Adrenal gland (tissue), 12 donors: Measurements from ENCODE around the gene CACNA1E. TPM values are rescaled to one million over a fixed set of nuclear protein-coding genes. Genes with fewer than 3 reads are reported as not detected.

Experiments used
- DNase-seq, 7 donors: peaks; one replicate each; pipeline ENCODE4 v3.0.0-alpha.2; 2019 to 2020
- H3K27ac ChIP-seq, 5 donors: fragments of 200-600 bp; sonication (generic) in 4 of 5; 1 replicate in 3 of 5; 2 replicates in 2 of 5; pipeline versions ENCODE4 v1.5.1 to v1.8.0; 2016 to 2020; ENCODE audit warnings: mild to moderate bottlenecking in 1 of 5
- H3K27me3 ChIP-seq: fragments of 200-600 bp; 2 replicates; pipeline ENCODE4 v1.8.0; 2021
- H3K36me3 ChIP-seq, 2 donors: fragments of 200-600 bp; replicated peaks in 1 of 2; 1 replicate in 1 of 2; 2 replicates in 1 of 2; pipeline versions ENCODE4 v1.5.1 to v1.8.0; 2018 to 2022
- H3K4me1 ChIP-seq, 2 donors: fragments of 200-600 bp; replicated peaks in 1 of 2; 1 replicate in 1 of 2; 2 replicates in 1 of 2; pipeline versions ENCODE4 v1.5.1 to v1.8.0; 2018 to 2021
- H3K4me3 ChIP-seq, 4 donors: fragments of 200-600 bp; sonication (generic) in 3 of 4; one replicate each; pipeline ENCODE4 v1.5.1; 2016 to 2018
- H3K9me3 ChIP-seq, 3 donors: fragments of 200-600 bp; sonication (generic) in 1 of 3; replicated peaks in 1 of 3; 1 replicate in 2 of 3; 2 replicates in 1 of 3; pipeline versions ENCODE4 v1.5.1 to v1.8.0; 2016 to 2021
- CTCF ChIP-seq, 6 experiments: fragments of 450-650 bp in 4 of 6; fragments of 200-600 bp in 2 of 6; sonication (generic) in 1 of 6; IDR thresholded peaks; 1 replicate in 5 of 6; 2 replicates in 1 of 6; pipeline versions ENCODE4 v1.5.1 to v1.8.0; 2016 to 2021; ENCODE audit warnings: antibody characterized with exemption in 6 of 6, mild to moderate bottlenecking in 2 of 6, moderate library complexity in 1 of 6
- POLR2A ChIP-seq, 2 donors: fragments of 450-650 bp; IDR thresholded peaks; one replicate each; pipeline ENCODE4 v1.6.1; 2017; ENCODE audit warnings: antibody characterized with exemption in 2 of 2, mild to moderate bottlenecking in 2 of 2, moderate library complexity in 1 of 2
- WGBS, 4 donors: extraction: QIAGEN DNeasy Blood & Tissue Kit in 2 of 4; methylation state at CpG; one replicate each; pipeline versions ENCODE4 v1.1.5 to v1.1.7; 2013 to 2017; 5-methylcytosine and 5-hydroxymethylcytosine counted together
- intact Hi-C, 2 donors: fragments of 100-400 bp; cut with DNase I; formaldehyde crosslinking; loops; one replicate each; pipeline versions ENCODE4 v1.14.1 to v1.15.0; 2022 to 2023
- polyA plus RNA-seq, 3 donors: library from polyadenylated mRNA; stranded (reverse); fragments of 200-250 nt in 2 of 3; fragments of 350-450 nt in 1 of 3; fragmentation: Illumina TruSeq in 1 of 3; extraction: RNeasy Lipid Tissue Mini Kit (QIAGEN cat#74804) in 1 of 3; gene quantifications; one replicate each; pipeline ENCODE4 v1.2.3, GENCODE V29; 2013 to 2014
- total RNA-seq, 9 donors: library from RNA; depleted of rRNA in 4 of 9; stranded (reverse); fragments of >200 nt in 4 of 9; fragments of 120-200 nt in 1 of 9; fragmentation: NEBNext Ultra II Directional in 1 of 9; extraction: Animal tissue kit (Norgen Biotek cat#: 25700) in 1 of 9; gene quantifications; one replicate each; pipeline versions ENCODE4 v1.1.0 to v1.2.4, GENCODE V29; 2013 to 2023
- donor health status: healthy with polysubstance abuse.
- donor health status: Bipolar disorder and iron deficiency.
- donor health status: DM: yes; HTN: yes; CAD: no.
- donor health status: DM: no; HTN: no; CAD: no.
- donor health status: DM: no; HTN: no; CAD: no.
- donor health status: DM: yes; HTN: yes; CAD: no.

CACNA1E gene
- total and polyA plus RNA-seq, 12 donors, result 0.08 to 3.2 (median 1.3) TPM; not detected in 3

GRCh38 chr1:181789395-181789794 is 306.1 kb downstream of the CACNA1E start:
- H3K4me3 ChIP-seq, result no peak overlapping the region
- no peaks in the 10 kb centered on the region for H3K4me1 ChIP-seq
- no peaks in the 10 kb centered on the region for H3K36me3 ChIP-seq
- TF ChIP-seq CTCF (IDR thresholded peaks at IDR 0.05) (no peak), POLR2A (IDR thresholded peaks at IDR 0.05) (no peak)
- WGBS, 4 donors, result 69 to 79% (median 78%) methylated on average over 2 of the region's 2 CpGs
- no peaks in the 10 kb centered on the region for H3K9me3 ChIP-seq
- no peak for DNase-seq
- H3K27ac ChIP-seq, result no peak overlapping the region
- intact Hi-C loops, result no loop called here
- H3K27me3 ChIP-seq, result no peaks in the 10 kb centered on the region

DNA sequence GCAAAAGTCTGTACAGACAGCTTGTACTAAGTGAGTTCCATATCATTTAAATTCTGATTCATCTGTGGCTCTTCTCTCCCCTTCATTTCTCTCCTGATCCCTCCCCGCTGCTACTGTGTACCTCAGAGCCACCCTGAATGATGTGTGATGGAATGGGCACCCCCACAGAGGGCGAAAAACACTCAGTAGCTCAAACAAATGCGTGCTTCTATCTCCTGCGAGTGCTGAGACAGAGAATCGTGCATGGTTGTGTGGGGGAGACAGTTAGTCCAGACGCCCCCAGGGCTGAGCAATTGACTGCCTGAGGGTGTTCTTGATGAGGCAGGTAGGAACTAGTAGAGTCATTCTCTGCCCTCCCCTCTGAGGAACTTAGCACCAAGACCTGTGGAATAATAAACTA is 308.4 kb downstream of the CACNA1E start:
- no peaks in the 10 kb centered on the region for H3K9me3 ChIP-seq
- H3K27ac ChIP-seq, result no peak overlapping the region
- H3K27me3 ChIP-seq, result no peaks in the 10 kb centered on the region
- no peak for DNase-seq
- no peak overlapping the region for H3K4me3 ChIP-seq
- intact Hi-C loops, result no loop called here
- 67 to 77% (median 70%) methylated on average over 6 of the region's 6 CpGs for WGBS, 4 donors
- no peaks in the 10 kb centered on the region for H3K36me3 ChIP-seq
- no peaks in the 10 kb centered on the region for H3K4me1 ChIP-seq
- TF ChIP-seq POLR2A (IDR thresholded peaks at IDR 0.05), result no peak
- no peak for TF ChIP-seq CTCF (IDR thresholded peaks at IDR 0.05)

DNA sequence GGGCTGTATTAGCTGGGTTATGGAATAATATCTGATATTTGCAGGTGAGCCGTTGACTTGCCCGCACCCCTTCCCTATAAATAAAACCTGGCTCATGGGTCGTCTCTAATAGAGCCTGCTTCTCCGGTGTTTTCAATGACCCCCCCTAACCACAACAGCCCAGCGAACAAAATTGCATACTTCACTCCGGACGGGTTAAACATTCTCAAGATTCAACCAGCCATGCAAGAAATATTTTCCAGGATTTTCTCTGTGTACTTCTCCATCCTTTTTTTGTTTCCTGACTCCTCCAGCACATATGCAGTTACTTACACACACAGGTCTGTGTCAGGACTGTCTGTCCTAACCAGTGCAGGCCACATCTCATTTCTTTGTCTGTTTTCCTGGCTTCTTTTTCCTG is 310.5 kb downstream of the CACNA1E start:
- WGBS, 4 donors, result 56 to 78% (median 74%) methylated on average over 7 of the region's 7 CpGs

DNA sequence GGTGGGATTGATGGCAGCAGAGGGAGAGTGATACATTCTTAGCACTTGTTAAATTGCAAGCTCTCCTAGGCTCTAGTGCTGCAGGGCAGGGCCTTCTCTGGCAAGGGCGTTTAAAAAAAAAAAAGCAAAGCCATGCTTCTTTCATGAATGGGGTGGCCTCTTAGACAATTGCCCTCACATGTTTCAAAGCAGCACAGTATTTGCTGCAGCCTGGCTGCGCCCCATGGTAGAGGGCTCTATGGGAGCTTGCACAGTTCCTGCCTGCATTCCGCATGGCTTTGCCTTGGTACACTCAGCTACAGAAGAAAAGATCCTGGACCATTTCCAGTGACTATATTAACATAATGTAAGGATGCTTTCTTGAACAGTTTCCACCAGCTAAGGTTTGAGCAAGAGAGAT is 311.0 kb downstream of the CACNA1E start:
- TF ChIP-seq POLR2A (IDR thresholded peaks at IDR 0.05), result no peak
- no peak for TF ChIP-seq CTCF (IDR thresholded peaks at IDR 0.05)
- no peak for DNase-seq
- intact Hi-C loops, result no loop called here
- H3K4me1 ChIP-seq, result no peaks in the 10 kb centered on the region
- H3K9me3 ChIP-seq, result no peaks in the 10 kb centered on the region
- H3K4me3 ChIP-seq, result no peak overlapping the region
- H3K36me3 ChIP-seq, result no peaks in the 10 kb centered on the region
- H3K27ac ChIP-seq, result no peak overlapping the region
- H3K27me3 ChIP-seq, result no peaks in the 10 kb centered on the region
- WGBS, 4 donors, result 69 to 78% (median 76%) methylated on average over 3 of the region's 3 CpGs

More for the DNA sequence above, 310.5 kb downstream of the CACNA1E start:
- no peak for TF ChIP-seq CTCF (IDR thresholded peaks at IDR 0.05)
- no peak for TF ChIP-seq POLR2A (IDR thresholded peaks at IDR 0.05)
- no peaks in the 10 kb centered on the region for H3K27me3 ChIP-seq
- no peak overlapping the region for H3K4me3 ChIP-seq
- no peak overlapping the region for H3K27ac ChIP-seq
- no peaks in the 10 kb centered on the region for H3K36me3 ChIP-seq
- DNase-seq, result no peak
- H3K4me1 ChIP-seq, result no peaks in the 10 kb centered on the region
- intact Hi-C loops, result no loop called here
- no peaks in the 10 kb centered on the region for H3K9me3 ChIP-seq
